GM12878 (cell line): ENCODE results near the gene KIAA1217. TPM values are rescaled to one million over a fixed set of nuclear protein-coding genes. Genes with fewer than 3 reads are reported as not detected.

ENCODE experiments used
- CHD4 ChIP-seq: fragments of 200-600 bp; sonication (generic); IDR thresholded peaks from 2 replicates; pipeline ENCODE4 v1.6.1; 2016; ENCODE audit warnings: mild to moderate bottlenecking
- EGR1 ChIP-seq, 2 experiments: IDR thresholded peaks; 1 replicate in 1 of 2; 2 replicates in 1 of 2; pipeline ENCODE4 v1.6.1; 2011 to 2012; ENCODE audit warnings: low read depth in 2 of 2, low read length in 2 of 2, borderline replicate concordance in 1 of 2, mild to moderate bottlenecking in 1 of 2, moderate library complexity in 1 of 2
- ELK1 ChIP-seq: IDR thresholded peaks from 2 replicates; pipeline ENCODE4 v1.6.1; 2012; ENCODE audit warnings: low read depth, low read length, improper control_type of control experiment
- IKZF2 ChIP-seq, 2 experiments: fragments of 450-650 bp; IDR thresholded peaks; 2 replicates each; pipeline ENCODE4 v1.6.1; 2017; ENCODE audit warnings: mild to moderate bottlenecking in 2 of 2, moderate library complexity in 2 of 2
- KAT2A ChIP-seq: conservative IDR thresholded peaks from 2 replicates; pipeline ENCODE4 v1.6.1; 2011; ENCODE audit warnings: low read depth, low read length; ENCODE audit not compliant: control insufficient read depth
- RELA ChIP-seq: fragments of 450-650 bp; IDR thresholded peaks from 2 replicates; pipeline ENCODE4 v1.8.0; 2014; ENCODE audit warnings: borderline replicate concordance; ENCODE audit not compliant: partially characterized antibody
- SIN3A ChIP-seq: IDR thresholded peaks from 2 replicates; pipeline ENCODE4 v1.6.1; 2012; ENCODE audit warnings: low read depth, low read length, improper control_type of control experiment
- USF1 ChIP-seq: IDR thresholded peaks from 2 replicates; pipeline ENCODE4 v1.6.1; 2011; ENCODE audit warnings: borderline replicate concordance, low read depth, mild to moderate bottlenecking, moderate library complexity, mixed read lengths, low read length; ENCODE audit not compliant: insufficient read depth; ENCODE audit errors: extremely low read length
- polyA plus RNA-seq, 11 experiments: library from polyadenylated mRNA; depleted of rRNA in 4 of 11; unstranded in 6 of 11; stranded (reverse) in 5 of 11; fragments of >200 nt; fragmentation: Nextera tagmentation in 4 of 11; fragmentation: Illumina TruSeq in 1 of 11; extraction: Ambion mirVana in 4 of 11; extraction: Trizol in 1 of 11; gene quantifications; 1 replicate in 1 of 11; 2 replicates in 10 of 11; pipeline versions ENCODE4 v1.2.1 to v1.2.3, GENCODE V29; 2011 to 2016; ENCODE audit warnings: inconsistent platforms in 2 of 11, missing spikeins in 2 of 11, low read depth in 1 of 11
- total RNA-seq, 4 experiments: library from RNA; depleted of rRNA in 3 of 4; stranded (reverse); fragments of >200 nt in 3 of 4; fragmentation: Illumina TruSeq in 1 of 4; extraction: Trizol in 1 of 4; gene quantifications; 2 replicates each; pipeline versions ENCODE4 v1.2.1 to v1.2.3, GENCODE V29; 2013 to 2021
- TF ChIP-seq, protein P1 (sequence below): IDR thresholded peaks from 2 replicates; pipeline ENCODE4 v1.6.1; 2012; ENCODE audit warnings: low read length, inconsistent platforms
- TF ChIP-seq, protein P2 (sequence below): fragments of 450-650 bp; IDR thresholded peaks from 2 replicates; pipeline ENCODE4 v1.6.1; 2017; ENCODE audit warnings: mild to moderate bottlenecking

Gene KIAA1217
- total and polyA plus RNA-seq, 10 of the 15 experiments (the other 5 are each of a cell fraction or from before 2014, with no cell fraction given) = 0.57 to 3.8 (median 2.1) TPM

DNA sequence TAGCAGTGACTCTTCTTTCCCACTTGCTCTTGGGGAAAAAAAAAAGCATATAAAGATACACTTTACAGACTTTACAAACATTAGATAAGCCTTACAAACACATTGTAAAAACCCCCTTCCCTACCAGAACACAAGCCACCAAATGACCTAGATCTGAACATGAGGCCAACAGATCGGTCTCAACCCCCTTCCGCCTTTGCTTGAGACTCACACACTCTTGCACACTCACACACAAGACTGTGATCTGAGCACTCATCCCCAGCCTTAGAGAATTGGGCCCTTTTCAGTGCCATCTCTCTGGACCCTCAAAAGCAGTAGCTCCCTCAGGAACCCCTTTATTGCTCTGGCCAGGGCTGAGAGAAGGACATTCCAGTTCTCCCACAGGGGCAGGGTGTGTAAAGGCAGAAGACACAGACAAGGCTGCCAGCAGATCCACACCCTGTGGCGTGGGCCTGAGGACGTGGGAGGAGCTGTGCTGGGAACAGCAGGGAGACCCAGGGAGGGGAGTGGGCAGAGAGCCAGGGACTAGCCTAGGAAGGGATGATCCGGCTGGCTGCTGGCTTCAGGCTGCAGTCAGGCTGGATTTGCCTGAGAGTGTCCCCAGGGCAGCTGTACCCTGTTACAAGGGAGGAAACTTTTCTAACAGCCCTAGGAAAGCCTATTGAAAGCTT, 206.7 kb downstream of the KIAA1217 start (continued):
- no peak for TF ChIP-seq IKZF2 (IDR thresholded peaks at IDR 0.05)
- TF ChIP-seq RELA = no peak
- TF ChIP-seq USF1 = no peak
- no peak for TF ChIP-seq SIN3A
- TF ChIP-seq, protein P1, sequence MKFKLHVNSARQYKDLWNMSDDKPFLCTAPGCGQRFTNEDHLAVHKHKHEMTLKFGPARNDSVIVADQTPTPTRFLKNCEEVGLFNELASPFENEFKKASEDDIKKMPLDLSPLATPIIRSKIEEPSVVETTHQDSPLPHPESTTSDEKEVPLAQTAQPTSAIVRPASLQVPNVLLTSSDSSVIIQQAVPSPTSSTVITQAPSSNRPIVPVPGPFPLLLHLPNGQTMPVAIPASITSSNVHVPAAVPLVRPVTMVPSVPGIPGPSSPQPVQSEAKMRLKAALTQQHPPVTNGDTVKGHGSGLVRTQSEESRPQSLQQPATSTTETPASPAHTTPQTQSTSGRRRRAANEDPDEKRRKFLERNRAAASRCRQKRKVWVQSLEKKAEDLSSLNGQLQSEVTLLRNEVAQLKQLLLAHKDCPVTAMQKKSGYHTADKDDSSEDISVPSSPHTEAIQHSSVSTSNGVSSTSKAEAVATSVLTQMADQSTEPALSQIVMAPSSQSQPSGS = no peak
- TF ChIP-seq KAT2A = no peak
- no peak for TF ChIP-seq ELK1
- TF ChIP-seq CHD4 = no peak
- TF ChIP-seq, protein P2, sequence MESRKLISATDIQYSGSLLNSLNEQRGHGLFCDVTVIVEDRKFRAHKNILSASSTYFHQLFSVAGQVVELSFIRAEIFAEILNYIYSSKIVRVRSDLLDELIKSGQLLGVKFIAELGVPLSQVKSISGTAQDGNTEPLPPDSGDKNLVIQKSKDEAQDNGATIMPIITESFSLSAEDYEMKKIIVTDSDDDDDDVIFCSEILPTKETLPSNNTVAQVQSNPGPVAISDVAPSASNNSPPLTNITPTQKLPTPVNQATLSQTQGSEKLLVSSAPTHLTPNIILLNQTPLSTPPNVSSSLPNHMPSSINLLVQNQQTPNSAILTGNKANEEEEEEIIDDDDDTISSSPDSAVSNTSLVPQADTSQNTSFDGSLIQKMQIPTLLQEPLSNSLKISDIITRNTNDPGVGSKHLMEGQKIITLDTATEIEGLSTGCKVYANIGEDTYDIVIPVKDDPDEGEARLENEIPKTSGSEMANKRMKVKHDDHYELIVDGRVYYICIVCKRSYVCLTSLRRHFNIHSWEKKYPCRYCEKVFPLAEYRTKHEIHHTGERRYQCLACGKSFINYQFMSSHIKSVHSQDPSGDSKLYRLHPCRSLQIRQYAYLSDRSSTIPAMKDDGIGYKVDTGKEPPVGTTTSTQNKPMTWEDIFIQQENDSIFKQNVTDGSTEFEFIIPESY = no peak
- TF ChIP-seq EGR1 (IDR thresholded peaks at IDR 0.05; ENCODE audit: borderline replicate concordance in 1 of 2, low read depth in 2 of 2, low read length in 2 of 2) = no peak
